Nephron progenitor cell (in vitro differentiated cells): ENCODE data around the gene SLC10A1.
"Not testable (repeated sequence)": the region's sequence is repeated elsewhere in the genome, so short reads cannot be mapped to it uniquely, and the experiment has no call there.

Experiments used
- DNase-seq: peaks from one replicate; pipeline ENCODE4 v3.0.0; 2021
- H3K27ac Mint-ChIP-seq: 2 replicates; pipeline ENCODE4 v1.8.0; 2021; ENCODE audit warnings: mild to moderate bottlenecking, moderate library complexity, mixed read lengths
- H3K27me3 Mint-ChIP-seq: 2 replicates; pipeline ENCODE4 v1.8.0; 2021; ENCODE audit warnings: mild to moderate bottlenecking, low read depth, mixed read lengths; ENCODE audit not compliant: poor library complexity
- H3K36me3 Mint-ChIP-seq: 2 replicates; pipeline ENCODE4 v1.8.0; 2021; ENCODE audit warnings: low read depth, mixed read lengths
- H3K4me1 Mint-ChIP-seq: 2 replicates; pipeline ENCODE4 v1.8.0; 2021; ENCODE audit warnings: mixed read lengths
- H3K4me3 Mint-ChIP-seq: 2 replicates; pipeline ENCODE4 v1.8.0; 2021; ENCODE audit warnings: mild to moderate bottlenecking, moderate library complexity, mixed read lengths
- H3K9me3 Mint-ChIP-seq: 2 replicates; pipeline ENCODE4 v1.8.0; 2021; ENCODE audit warnings: mild to moderate bottlenecking, moderate library complexity, mixed read lengths
- TF ChIP-seq, protein P1 (sequence below): fragments of 200-600 bp; sonication (generic); IDR thresholded peaks from 2 replicates; pipeline ENCODE4 v1.5.0; 2021; ENCODE audit warnings: antibody characterized with exemption

The SLC10A1 gene

DNA sequence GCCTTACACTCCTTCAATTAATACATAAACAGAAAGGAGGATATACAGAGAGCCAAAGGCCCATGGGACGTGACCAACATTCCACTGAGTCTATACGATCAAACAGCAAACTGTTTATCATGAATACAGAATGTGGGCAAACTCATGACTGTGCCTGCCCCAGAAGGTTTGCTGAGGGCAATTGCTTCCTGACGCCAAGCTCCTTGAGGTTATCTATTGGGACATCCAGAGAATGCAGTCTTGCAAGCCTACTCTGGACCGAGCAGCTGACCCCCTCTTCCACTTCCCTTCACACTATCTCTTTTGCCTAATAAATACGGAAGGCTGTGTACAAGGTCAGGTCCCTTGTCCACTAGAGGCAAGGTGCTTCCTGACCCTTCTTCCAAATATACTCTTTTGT lies 18.5 kb upstream of the SLC10A1 start:
- DNase-seq = no peak
- no peak overlapping the region for H3K27ac Mint-ChIP-seq
- peaks cover 7% of the 10 kb centered on the region for H3K27me3 Mint-ChIP-seq
- no peak overlapping the region for H3K4me3 Mint-ChIP-seq
- no peaks in the 10 kb centered on the region for H3K36me3 Mint-ChIP-seq
- TF ChIP-seq, protein P1, sequence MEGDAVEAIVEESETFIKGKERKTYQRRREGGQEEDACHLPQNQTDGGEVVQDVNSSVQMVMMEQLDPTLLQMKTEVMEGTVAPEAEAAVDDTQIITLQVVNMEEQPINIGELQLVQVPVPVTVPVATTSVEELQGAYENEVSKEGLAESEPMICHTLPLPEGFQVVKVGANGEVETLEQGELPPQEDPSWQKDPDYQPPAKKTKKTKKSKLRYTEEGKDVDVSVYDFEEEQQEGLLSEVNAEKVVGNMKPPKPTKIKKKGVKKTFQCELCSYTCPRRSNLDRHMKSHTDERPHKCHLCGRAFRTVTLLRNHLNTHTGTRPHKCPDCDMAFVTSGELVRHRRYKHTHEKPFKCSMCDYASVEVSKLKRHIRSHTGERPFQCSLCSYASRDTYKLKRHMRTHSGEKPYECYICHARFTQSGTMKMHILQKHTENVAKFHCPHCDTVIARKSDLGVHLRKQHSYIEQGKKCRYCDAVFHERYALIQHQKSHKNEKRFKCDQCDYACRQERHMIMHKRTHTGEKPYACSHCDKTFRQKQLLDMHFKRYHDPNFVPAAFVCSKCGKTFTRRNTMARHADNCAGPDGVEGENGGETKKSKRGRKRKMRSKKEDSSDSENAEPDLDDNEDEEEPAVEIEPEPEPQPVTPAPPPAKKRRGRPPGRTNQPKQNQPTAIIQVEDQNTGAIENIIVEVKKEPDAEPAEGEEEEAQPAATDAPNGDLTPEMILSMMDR = no peak
- H3K9me3 Mint-ChIP-seq = no peaks in the 10 kb centered on the region
- H3K4me1 Mint-ChIP-seq = peaks cover 19% of the 10 kb centered on the region

DNA sequence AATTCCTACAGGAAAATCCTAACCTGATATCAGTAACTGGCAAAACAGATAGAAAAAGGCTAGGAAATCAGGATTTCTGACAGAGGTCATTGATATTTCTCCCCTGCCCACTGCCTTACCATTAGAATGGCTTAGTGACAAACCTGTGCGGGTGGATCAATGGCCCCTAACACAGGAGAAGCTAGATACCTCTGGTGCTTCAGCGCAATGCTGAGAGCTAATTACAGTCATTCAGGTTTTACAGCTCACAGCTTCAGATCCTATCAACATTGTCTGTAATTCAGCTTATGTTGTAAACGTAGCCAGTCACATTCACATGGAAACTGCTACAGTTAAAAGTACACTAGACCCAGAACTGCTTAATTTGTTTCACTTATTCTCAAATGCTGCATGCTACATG lies 17.4 kb upstream of the SLC10A1 start:
- DNase-seq = no peak
- TF ChIP-seq, protein P1 = no peak
- Mint-ChIP-seq H3K27me3 (peaks cover 10% of the 10 kb centered on the region), H3K27ac (no peak overlapping the region), H3K4me3 (no peak overlapping the region), H3K4me1 (peaks cover 9% of the 10 kb centered on the region), H3K36me3 (no peaks in the 10 kb centered on the region), H3K9me3 (no peaks in the 10 kb centered on the region)

DNA sequence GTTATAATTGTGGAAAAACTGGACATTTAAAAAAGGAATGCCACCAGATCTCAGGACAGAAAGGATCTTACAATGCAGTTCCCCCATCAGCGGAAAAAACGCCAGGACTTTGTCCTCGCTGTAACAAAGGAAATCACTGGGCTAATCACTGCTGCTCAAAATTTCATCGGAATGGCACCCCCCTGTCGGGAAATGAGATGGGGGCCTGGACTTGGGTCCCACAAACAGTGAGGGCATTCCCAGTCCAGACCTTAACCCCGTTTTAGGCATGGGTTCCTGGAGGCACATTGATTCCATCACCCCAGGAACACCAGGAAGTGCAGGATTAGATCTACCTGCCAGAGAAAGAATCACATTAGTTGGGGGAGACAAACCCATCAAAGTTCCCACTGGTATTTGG lies 16.3 kb upstream of the SLC10A1 start:
- not testable (repeated sequence) for H3K36me3 Mint-ChIP-seq, H3K4me3 Mint-ChIP-seq, H3K9me3 Mint-ChIP-seq, H3K27me3 Mint-ChIP-seq, DNase-seq, H3K27ac Mint-ChIP-seq, H3K4me1 Mint-ChIP-seq

DNA sequence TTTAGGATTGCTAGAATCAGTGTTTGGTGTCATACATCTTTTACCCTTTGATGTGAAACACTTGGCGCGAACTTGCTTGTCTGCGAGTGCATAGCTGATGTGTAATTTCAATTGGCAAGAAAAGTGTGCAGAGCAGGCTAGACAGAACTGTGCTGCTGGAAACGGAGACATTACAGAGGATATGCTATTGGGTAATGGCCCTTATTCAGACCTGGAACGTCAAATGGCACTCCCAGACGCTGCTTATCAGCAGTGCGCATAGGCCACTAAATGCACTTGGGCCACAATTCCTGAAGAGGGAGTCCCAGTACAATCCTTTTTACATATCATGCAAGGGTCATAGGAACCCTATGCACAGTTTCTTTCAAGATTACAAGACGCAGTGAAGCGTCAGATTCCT lies 15.7 kb upstream of the SLC10A1 start:
- no peak for DNase-seq
- Mint-ChIP-seq H3K36me3 (no peaks in the 10 kb centered on the region), H3K4me3 (no peak overlapping the region), H3K9me3 (no peaks in the 10 kb centered on the region), H3K4me1 (no peaks in the 10 kb centered on the region), H3K27ac (no peak overlapping the region), H3K27me3 (peaks cover 10% of the 10 kb centered on the region)
- TF ChIP-seq, protein P1 = peak; percentile 22

DNA sequence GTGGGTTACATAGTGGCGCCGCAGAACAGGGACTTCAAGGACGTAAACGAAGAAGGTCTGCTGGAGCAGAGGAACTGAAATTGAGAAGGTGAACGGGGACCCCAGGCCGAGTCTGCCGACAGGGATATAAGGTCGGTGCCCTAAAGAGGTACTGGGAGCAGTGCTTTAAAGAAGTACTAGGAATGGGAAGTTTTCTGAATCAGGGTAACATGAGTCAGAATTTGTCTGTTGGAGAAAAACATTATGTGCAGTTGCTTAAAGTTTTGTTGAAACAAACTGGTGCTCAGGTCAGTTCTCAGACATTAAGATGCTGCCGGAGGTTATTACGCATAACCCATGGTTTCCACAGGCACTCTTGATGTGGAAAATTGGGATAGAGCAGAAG lies 14.8 kb upstream of the SLC10A1 start:
- H3K27me3 Mint-ChIP-seq = peaks cover 10% of the 10 kb centered on the region
- no peak for DNase-seq
- no peak overlapping the region for H3K27ac Mint-ChIP-seq
- H3K4me3 Mint-ChIP-seq = no peak overlapping the region
- no peaks in the 10 kb centered on the region for H3K36me3 Mint-ChIP-seq
- no peaks in the 10 kb centered on the region for H3K9me3 Mint-ChIP-seq
- TF ChIP-seq, protein P1 = no peak
- no peaks in the 10 kb centered on the region for H3K4me1 Mint-ChIP-seq

DNA sequence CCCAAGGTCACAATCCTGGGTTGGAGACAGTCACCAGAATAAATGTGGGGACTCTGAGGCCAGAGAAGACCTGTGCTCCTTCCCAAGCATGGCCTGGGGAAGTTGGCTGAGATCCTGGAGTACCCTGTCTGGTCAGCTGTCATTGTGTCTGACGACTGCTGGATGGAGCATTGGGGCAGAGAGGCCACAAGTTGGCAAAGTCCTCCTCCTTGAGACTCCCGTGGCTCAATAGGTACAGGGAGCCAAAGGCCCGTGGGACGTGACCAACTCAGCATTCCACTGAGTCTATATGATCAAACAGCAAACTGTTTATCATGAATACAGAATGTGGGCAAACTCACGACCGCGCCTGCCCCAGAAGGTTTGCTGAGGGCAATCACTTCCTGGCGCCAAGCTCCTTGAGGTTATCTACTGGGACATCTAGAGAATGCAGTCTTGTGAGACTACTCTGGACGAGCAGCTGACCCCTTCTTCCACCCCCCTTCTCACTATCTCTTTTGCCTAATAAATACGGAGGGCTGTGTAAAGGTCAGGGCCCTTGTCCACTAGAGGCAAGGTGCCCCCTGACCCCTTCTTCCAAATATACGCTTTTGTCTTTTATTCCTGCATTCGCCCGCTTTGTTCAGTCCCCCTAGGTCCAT lies 14.3 kb upstream of the SLC10A1 start:
- Mint-ChIP-seq H3K4me3 (no peak overlapping the region), H3K27ac (no peak overlapping the region), H3K9me3 (no peaks in the 10 kb centered on the region), H3K27me3 (peaks cover 10% of the 10 kb centered on the region), H3K4me1 (no peaks in the 10 kb centered on the region), H3K36me3 (no peaks in the 10 kb centered on the region)
- TF ChIP-seq, protein P1 = no peak
- DNase-seq = no peak
